Lower leg skin (tissue), 3 donors: ENCODE results near the gene UBTD1.

Source experiments
- POLR2A ChIP-seq, 2 donors: fragments of 450-650 bp; IDR thresholded peaks; one replicate each; pipeline ENCODE4 v1.6.1; 2016 to 2017; ENCODE audit warnings: antibody characterized with exemption in 2 of 2, mild to moderate bottlenecking in 1 of 2, moderate library complexity in 1 of 2
- TF ChIP-seq, protein P1 (sequence below), 3 donors: fragments of 450-650 bp; IDR thresholded peaks; one replicate each; pipeline ENCODE4 v1.5.1; 2016; ENCODE audit warnings: antibody characterized with exemption in 3 of 3, mild to moderate bottlenecking in 3 of 3, moderate library complexity in 2 of 3

DNA sequence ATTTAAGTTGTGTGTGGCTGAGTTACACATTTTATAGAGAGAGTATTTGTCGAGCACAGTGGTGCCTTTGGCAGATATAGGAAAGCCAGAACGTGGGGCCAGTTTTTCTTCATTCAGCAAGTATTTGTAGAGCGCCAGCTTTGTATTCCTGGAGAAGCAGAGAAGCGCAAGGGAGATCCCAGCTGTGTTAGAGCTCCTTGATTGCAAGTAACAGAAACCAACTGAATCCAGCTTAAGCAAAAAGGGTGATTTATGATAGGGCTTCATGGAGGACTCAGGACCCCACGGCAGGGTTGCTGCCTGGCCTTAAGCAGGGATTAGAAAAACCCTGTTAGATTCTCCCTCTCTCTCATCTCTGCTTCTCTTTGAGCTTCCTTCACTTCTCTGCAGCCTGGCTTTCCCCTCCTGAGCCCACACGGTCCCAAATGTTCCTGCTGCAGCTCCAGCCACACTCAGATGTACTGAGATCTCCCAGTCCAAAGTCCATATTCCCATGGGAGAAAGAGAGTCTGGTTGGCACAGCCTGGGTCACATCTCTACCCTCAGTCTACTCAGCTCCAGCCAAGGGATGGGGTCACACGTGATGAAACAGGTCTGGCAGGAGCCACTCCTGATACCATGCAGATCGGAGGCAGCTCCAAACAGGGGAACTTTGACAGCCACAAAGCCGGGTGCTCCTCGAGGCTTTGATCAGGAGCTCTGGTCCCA, 16.7 kb downstream of the UBTD1 start:
- TF ChIP-seq, protein P1, sequence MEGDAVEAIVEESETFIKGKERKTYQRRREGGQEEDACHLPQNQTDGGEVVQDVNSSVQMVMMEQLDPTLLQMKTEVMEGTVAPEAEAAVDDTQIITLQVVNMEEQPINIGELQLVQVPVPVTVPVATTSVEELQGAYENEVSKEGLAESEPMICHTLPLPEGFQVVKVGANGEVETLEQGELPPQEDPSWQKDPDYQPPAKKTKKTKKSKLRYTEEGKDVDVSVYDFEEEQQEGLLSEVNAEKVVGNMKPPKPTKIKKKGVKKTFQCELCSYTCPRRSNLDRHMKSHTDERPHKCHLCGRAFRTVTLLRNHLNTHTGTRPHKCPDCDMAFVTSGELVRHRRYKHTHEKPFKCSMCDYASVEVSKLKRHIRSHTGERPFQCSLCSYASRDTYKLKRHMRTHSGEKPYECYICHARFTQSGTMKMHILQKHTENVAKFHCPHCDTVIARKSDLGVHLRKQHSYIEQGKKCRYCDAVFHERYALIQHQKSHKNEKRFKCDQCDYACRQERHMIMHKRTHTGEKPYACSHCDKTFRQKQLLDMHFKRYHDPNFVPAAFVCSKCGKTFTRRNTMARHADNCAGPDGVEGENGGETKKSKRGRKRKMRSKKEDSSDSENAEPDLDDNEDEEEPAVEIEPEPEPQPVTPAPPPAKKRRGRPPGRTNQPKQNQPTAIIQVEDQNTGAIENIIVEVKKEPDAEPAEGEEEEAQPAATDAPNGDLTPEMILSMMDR (IDR thresholded peaks at IDR 0.05): no peak
- no peak for TF ChIP-seq POLR2A (IDR thresholded peaks at IDR 0.05)
